ENCODE data around the gene PGBD4.
"Not testable (repeated sequence)": the region's sequence is repeated elsewhere in the genome, so short reads cannot be mapped to it uniquely, and the experiment has no call there.

Gene PGBD4

GRCh38 chr15:34114215-34114614 is 12.3 kb downstream of the PGBD4 start:
- DNase-seq (ENCODE audit: low spot score), result no peak

GRCh38 chr15:34114739-34115138 is 12.9 kb downstream of the PGBD4 start:
- no peak for DNase-seq (ENCODE audit: low spot score)

- no peak for DNase-seq (ENCODE audit: low spot score)
Observed at GRCh38 chr15:34116620-34117019, 14.7 kb downstream of the PGBD4 start.

- no peak for DNase-seq (ENCODE audit: low spot score)
Observed at GRCh38 chr15:34119291-34119690, 17.4 kb downstream of the PGBD4 start.

- not testable (repeated sequence) for DNase-seq (ENCODE audit: low spot score)
Observed at GRCh38 chr15:34120420-34120819, 18.5 kb downstream of the PGBD4 start.

DNA sequence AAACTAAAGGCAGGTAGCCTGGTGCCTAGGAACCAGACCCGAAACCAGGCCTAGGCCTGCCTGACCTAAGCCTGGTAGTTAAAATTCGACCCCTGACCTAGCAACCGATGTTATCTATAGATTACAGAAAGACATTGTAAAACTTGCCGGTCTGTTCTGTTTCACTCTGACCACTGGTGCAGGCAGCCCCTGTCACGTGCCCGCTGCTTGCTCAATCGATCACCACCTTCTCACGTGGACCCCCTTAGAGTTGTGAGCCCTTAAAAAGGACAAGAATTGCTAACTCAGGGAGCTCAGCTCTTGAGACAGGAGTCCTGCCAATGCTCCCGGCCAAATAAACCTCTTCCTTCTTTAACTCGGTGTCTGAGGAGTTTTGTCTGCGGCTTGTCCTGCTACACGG is 19.9 kb downstream of the PGBD4 start:
- not testable (repeated sequence) for DNase-seq (ENCODE audit: low spot score)

DNA sequence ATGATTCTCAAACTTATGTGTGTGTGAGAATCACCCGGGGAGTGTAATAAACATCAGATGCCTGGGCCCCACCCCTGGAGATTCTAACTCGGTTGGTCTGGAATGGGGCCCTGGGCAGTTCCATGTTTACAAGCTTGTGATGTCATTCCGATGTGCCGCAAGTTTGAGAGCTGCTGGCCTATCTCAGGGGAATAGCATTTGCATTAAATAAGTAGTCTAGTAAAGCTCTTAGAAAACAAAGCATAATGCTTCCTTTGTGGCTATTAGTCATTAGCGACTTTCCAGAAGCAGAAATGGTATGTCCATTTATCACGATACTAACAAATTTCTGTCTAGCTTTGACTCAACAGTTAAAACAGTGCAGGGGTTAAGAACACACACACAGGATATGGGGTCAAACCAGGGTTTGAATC is 20.9 kb downstream of the PGBD4 start:
- no peak for DNase-seq (ENCODE audit: low spot score)

GRCh38 chr15:34124651-34125050 is 22.8 kb downstream of the PGBD4 start:
- no peak for DNase-seq (ENCODE audit: low spot score)

DNA sequence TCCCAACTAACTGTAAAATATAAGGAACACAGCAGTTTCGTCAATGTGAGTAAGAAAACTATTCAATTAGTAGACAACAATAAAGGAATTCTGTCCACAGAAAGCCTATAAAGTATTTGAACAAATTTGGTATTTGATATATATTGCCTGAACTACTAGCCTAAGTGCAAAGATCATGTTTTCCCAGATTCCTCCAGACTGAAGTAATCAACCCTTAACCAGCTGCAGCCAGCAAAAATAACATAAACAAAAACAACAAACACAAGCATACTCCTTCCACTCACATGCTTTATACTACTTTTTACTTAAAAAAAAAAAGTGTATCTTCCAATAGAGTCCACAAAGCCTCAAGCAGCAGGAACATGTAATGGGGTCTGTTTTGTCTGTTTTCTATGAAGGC is 24.1 kb downstream of the PGBD4 start:
- no peak for DNase-seq (ENCODE audit: low spot score)

- DNase-seq (ENCODE audit: low spot score), result no peak
Observed at GRCh38 chr15:34126522-34126921, 24.6 kb downstream of the PGBD4 start.

- DNase-seq (ENCODE audit: low spot score), result no peak
Observed at GRCh38 chr15:34128898-34129297, 27.0 kb downstream of the PGBD4 start.

DNA sequence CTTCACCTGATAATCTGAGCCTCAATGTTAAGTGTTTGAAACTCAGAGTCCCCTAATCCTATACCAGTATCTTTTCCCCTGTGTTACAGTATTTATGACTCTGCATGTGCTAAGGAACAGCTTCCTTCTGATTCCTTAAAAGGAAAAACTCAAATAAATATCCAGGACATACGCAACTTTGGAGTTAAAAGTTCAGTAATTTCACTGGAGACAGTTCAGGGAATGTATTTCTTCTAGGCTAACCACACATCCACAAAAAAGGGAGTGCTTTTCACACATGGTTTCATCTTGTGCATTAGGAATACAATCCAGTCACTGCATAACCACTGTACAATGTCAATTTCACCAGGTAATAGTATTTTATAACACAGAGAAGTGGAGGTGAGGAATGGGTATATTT is 31.0 kb downstream of the PGBD4 start:
- DNase-seq (ENCODE audit: low spot score), result no peak

- no peak for DNase-seq (ENCODE audit: low spot score)
Observed at GRCh38 chr15:34133511-34133910, 31.6 kb downstream of the PGBD4 start.

DNA sequence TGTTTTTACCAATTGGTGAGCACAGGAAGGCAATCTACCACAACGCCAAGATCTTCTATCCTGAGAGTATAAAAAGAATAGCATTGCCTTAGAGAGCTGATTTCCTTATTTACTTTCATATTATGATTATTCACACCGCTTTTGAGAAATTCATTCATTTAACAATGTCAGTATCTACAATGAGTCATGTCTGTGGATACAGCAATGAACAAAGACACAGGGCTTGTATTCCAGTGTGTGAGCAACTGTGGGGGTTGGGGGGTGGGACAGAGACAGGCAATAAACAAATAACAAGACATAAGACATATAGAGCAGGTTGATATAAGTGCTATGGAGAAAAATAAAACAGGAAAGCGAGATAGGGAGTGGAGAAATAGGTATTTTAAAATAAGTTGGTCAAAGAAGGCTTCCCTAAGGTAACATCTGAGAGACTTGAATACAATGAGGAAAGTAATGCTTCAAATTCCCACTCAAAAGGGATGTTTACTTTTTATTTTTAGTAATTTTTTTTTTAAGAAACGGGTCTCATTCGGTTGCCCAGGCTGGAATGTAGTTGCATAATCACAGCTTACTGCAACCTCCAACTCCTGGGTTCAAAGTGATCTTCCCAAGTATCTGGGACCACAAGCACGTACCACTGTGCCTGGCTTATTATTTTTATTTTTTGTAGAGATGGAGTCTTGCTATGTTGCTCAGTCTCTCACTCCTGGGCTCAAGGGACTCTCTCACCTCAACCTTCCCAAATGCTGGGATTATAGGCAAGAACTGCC is 45.7 kb downstream of the PGBD4 start:
- DNase-seq (ENCODE audit: low spot score), result no peak

DNA sequence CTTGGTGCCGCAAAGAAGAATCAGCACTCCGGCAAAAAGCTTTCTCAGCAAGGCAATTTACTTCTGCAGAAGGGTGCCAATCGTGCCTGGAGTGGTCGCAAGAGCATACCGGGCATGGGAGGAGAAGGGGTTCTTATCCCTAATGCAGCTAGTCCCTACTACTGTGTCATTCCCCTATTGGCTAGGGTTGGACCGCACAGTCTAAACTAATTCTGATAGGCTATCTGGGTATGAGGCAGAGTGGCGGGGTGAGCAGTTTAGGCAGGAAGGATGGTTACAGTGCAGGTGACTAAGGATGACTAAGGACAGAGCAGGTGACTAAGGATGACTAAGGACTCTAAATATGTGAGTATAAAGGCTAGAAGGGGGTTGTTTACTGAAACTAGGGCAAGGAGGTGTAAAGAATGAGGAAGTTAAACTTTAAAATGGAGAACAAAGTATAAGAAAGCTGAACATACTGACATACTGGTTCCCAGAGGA is 52.9 kb downstream of the PGBD4 start:
- no peak for DNase-seq (ENCODE audit: low spot score)

DNA sequence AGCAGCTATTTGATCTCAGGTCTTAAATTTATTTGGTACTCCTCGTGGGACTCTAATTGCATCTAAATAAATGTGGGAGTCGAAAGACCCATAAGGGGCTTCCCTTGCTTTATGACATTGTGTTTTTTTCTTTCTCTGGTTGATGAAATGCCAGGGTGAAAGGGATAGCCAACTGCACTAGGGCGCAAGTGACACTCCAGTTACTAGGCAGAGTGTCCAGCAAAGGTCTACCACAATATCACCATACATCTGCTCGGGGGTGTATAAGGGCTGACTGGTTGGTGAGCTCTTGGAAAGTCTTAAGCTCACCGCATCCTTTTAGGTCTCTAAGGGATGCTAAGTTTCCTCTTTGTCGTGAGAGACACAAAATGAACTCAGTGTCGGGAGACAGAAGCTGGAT is 54.0 kb downstream of the PGBD4 start:
- no peak for DNase-seq (ENCODE audit: low spot score)
